AG08396 (cell line): ENCODE data around the gene RPRD2.

Source experiments
- DNase-seq: peaks from one replicate; pipeline ENCODE4 v3.0.0; 2012; ENCODE audit warnings: low spot score, mixed read lengths

Gene RPRD2

DNA sequence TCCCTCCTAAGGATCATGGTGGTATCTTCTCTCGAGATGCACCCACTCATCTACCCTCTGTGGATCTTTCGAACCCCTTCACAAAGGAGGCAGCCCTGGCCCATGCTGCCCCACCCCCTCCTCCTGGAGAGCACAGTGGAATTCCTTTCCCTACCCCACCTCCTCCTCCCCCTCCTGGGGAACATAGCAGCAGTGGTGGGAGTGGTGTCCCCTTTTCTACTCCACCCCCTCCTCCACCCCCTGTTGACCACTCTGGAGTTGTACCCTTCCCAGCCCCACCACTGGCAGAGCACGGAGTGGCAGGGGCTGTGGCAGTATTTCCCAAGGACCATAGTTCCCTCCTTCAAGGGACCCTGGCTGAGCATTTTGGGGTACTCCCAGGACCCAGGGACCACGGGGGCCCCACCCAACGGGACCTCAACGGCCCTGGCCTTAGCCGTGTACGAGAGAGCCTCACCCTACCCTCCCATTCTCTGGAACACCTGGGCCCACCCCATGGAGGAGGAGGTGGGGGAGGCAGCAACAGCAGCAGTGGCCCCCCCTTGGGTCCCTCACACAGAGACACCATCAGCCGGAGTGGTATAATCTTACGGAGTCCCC is 108.8 kb downstream of the RPRD2 start:
- DNase-seq: no peak

DNA sequence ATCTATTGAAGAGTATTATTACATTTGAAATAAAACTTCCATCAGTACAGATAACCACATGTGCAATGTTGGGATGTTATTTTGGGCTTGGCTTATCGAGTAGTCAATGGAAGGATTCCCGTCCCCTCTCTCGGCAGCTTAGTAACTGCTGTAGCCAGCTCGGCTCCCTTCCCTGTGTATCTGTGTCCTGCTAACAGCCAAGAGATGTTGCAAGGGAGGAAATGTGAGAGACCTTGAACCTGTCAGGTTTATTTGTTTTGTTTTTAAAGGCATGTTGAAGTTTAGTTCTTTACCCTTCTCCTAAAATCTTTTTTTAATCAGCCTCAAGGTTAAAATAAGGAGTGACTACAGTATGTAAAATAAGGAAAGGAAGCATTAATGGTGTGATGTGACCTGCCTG is 109.7 kb downstream of the RPRD2 start:
- DNase-seq: no peak

DNA sequence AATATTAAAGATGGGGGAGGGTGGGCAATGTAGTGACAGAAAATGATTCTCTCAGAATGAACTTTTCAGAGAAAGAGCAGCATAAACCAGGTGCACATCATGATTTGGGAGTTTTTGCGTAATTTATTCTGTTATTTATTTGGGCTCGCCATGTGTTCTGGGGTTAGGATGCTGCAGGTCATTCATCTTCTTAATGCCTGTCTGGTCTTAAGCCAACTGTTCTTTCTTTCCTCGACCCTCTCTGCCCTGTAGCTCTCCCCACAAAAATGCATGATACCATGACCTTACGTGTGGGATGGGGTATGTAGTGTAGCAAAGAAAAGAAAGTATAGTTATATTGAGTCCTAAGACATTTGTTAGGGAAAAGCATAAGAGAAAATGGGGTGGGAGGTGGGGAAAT is 110.9 kb downstream of the RPRD2 start:
- DNase-seq: no peak

DNA sequence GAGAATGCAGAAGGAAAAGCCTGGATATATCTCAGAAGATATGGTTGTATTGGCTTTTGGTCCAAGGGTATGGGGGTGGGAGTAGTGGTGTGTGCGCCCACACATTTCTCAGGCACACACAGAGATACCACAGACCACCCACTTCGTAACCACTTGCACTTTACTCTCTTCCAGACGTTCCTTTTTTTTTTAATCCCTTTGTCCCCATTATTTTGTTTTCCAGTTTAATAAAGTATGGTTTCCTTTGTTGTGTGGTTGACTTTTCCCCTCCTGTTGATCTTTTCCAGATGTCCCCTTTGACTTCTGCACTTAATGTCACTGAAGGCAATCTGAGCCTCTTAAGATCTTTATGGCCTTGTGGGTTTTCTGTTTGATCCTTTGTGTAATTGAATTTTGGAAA is 112.8 kb downstream of the RPRD2 start:
- no peak for DNase-seq

DNA sequence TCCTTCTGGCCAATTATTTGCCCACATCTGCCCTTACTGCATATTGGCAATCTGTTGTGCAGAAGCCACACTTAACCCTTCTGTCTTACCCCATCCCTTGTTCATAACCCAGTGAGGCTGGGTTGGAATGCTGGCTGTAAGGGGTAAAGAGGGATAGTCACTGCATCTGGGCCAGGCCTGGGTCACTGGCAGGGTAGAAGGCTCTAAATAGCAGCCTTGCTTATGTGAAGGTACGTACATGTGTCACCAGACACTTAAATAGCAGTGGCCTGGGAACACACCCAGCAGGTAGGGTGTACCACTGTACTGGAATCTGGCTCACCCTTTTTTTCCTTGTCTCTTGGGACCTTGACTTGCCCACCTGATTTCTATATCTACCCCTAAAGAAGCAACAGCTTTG is 113.4 kb downstream of the RPRD2 start:
- DNase-seq: no peak

DNA sequence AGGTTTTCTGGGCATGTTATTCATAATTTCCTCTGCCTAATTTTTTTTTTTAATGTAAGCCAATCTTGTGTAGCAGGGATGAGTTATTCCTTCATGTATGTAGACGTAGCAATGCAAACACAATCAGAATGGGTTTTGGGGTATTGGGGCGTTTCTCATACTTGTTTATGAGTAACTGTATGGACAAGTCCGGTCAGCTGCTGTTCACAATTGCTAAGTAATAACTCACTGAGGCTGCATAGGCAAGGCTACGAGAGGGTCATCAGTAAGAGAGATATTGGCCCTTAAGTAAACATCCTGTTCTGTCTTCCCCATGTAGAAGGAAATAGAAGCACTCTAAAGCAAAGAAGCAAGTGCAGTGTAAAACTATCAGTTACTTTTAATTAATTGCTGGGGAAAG is 113.8 kb downstream of the RPRD2 start:
- DNase-seq: peak; percentile 29

DNA sequence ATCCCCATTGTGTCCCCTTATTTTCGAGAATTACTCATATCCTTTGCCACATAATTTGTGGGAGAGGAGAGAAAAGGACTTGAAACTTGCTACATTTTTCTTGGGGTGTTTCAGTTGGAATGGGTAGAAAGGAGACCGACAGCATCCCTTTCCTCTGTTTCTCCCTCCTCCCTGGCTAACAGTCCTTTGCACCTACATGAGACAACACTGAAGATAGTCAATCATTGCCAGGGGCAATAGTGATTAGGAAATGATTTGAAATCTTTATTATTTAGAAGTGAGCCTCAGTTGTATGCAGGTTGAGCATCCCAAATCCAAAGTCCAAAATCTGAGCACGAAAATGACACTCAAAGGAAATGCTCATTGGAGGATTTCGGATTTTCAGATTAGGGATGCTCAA is 115.4 kb downstream of the RPRD2 start:
- no peak for DNase-seq

DNA sequence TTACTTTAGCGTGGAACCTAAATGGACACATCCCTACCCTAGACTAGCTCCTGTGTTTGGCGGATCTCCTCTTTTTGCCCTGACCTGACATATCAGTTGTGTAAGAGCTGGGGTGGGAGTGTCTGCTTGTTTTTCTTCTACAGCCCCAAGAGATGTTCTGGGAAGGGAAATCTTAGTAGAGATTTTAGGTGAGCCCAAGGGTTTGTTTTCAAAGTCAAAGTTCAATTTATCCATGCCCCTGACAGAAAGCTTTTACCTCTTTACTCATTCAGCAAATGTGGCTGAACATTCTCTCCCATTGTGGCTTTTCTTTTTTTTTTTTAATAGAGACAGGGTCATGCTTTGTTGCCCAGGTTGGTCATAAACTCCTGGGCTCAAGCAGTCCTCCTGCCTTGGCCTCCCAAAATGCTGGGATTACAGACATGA is 116.0 kb downstream of the RPRD2 start:
- no peak for DNase-seq

DNA sequence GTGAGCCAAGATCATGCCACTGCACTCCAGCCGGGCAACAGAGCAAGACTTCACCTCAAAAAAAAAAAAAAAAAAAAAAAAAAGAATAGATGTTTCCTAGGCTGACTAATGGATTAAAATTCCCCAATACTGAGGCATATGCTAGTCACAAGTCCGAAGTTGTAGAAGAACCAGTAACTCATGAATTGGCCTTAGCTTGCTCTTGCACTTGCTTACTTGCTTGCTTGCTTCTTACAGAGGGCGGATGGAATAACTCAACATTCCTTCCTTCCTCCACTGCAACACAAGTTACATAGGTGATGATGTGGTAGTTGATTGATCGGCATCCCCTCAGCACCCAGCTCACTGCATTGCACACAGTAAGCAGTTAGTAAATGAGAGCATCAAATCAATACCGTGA is 120.5 kb downstream of the RPRD2 start:
- peak; percentile 29 for DNase-seq

DNA sequence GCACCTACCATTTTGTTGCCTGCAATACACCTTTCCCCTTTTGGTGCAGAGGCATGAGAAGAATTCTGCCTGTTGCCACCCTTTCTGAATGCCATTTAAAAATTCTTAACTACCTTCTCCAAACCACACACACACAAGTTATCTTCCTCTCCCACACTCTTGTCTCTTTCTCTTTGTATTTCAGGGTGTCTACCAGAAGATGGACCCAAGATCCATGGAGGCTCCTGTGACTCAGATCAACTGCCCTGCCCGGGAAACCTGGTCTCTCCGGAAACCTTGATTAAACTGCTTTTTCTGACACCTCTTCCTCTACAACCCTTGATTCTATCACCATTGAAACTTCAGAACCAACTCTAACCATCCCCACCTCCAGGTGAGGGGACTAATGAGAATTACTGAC is 120.9 kb downstream of the RPRD2 start:
- DNase-seq: peak; percentile 33

DNA sequence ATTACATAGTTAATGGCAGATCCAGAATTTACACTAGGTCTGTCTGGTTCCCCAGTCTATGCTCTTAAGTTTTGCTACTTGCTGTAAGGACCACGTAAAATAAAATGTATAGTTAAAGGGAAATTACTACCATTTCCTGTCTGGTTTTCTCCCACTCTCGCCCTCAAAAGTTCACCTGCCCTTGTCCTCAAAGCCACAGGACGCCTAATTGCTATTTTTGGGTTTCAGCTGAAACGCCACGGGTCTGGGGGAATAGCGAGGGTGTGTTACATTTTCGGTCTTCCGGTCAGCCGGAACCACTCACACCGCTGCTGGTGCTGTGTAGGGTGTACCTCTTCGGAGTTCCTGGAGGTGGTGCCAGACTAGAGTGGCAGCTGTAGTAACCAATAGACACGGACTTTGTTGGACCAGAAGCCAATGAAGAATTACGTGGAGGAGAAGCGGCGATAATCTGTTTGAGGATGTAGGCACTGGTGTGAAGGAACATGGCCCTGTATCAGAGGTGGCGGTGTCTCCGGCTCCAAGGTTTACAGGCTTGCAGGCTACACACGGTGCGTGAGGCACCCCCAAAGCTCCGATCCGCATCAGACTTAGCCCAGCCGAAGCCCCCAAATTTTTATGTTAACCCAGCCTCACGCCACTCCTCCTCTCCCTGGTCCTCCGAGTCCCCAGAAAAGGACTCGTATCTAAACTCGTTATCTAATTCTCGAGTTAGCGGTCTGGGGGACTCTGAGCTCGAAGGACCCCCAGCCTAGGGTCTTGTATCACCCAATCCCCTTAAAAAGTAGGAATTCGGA is 123.2 kb downstream of the RPRD2 start, which contains the start of gene TARS2:
Gene TARS2 (plus strand): TSS at position 454 of the 797 bp plus-strand sequence. CDS start 32 bp downstream, at position 486.
- peak; percentile 94 for DNase-seq

DNA sequence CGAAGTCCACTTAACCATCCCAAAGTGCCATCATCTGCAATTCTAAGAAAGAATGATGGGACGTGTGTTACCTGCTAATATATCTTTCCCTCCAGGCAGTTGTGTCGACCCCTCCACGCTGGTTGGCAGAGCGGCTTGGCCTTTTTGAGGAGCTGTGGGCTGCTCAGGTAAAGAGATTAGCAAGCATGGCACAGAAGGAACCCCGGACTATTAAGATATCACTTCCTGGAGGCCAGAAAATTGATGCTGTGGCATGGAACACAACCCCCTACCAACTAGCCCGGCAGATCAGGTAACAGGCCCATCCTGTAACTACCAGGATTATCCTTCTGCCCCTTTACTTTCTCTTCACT is 123.8 kb downstream of the RPRD2 start:
- no peak for DNase-seq

DNA sequence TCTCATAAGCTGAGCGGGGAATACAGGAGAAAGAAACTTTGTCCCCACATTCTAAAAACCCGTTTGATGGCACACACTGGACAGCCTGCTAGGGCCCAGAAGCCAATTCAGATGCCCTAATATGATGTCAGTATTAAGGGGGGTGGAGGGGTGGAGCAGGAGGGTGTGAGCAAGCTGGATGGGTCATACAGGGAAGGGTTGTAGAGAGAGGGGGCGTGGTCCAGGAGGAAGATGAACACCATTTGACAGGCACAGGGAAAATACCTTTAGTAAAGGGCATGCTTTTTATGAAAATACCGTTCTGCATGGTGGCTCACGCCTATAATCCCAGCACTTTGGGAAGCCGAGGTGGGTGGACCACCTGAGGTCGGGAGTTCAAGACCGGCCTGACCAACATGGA is 129.2 kb downstream of the RPRD2 start:
- DNase-seq: no peak

DNA sequence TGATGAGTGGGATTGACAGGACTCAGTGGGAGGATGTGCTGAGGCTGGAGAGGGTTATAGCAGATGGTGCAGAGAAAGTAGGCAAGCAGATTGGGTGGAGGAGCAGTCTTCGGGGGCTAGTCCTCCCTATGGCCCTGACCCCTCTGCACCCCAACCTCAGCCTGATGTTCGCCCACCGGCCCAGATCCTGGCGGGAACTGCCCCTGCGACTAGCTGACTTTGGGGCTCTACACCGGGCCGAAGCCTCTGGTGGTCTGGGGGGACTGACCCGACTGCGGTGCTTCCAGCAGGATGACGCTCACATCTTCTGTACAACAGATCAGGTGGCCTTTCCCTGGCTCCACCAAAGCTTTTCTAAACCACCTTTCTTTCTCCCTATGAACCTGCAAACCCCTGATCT is 134.4 kb downstream of the RPRD2 start:
- DNase-seq: no peak

DNA sequence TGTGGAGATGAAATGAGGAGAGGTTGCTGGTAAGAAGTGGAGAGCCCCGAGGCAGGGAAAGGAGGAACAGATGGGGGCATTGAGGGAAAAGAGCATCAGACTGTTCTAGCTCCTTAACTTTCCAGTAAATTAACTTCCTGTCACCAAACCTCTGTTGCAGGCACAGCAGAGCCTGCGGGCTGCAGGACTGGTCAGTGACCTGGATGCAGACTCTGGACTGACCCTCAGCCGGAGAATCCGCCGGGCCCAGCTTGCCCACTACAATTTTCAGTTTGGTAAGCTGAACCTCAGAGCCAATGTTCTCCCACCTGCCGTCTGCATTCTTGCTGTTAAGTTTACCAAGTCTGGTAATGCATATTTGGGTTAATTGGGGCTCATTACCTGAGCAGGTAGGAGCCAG is 141.5 kb downstream of the RPRD2 start:
- no peak for DNase-seq

DNA sequence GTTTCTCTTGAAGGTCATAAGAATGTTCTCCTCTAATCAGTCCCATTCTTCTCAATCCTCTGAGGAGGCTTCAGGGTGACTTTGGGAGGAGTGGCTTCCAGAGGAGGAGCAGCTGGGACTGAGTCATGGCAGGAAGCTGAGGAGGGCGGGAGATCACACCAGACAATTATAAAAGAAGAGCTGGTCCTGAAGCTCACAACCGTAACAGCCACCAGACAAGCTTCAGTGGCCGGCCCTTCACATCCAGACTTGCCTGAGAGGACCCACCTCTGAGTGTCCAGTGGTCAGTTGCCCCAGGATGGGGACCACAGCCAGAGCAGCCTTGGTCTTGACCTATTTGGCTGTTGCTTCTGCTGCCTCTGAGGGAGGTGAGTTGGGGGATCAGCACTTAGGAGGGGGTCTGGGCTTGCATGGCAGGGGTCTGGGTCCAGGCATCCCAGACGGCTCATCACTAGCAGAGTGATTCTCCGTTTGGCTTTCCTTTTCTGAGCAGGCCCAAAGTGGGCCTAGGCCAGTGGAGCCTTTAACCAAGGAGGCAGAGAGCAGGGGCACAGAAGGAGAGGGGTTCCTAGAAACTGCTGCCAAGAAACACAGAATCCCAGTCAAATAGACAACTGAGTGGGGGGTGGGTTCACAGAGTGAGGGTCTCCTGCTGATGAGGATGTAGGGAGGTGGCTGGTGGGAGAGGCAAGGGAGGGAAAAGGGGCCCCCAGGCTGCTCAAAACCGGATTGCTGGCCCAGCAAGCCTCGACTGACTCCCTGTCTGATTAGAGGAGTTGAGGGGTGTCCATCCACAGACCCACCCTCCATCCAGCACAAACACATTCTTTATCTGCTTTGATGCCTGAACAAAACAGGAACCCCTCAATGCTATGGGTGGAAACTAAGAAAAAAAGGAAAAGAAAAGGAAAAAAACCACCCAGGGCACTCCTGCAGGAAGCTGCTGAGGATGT is 144.2 kb downstream of the RPRD2 start, which contains the start of gene ECM1:
Gene ECM1 (plus strand): TSS at position 198 of the 953 bp plus-strand sequence. CDS start 101 bp downstream, at position 299.
- peak; percentile 88 for DNase-seq

DNA sequence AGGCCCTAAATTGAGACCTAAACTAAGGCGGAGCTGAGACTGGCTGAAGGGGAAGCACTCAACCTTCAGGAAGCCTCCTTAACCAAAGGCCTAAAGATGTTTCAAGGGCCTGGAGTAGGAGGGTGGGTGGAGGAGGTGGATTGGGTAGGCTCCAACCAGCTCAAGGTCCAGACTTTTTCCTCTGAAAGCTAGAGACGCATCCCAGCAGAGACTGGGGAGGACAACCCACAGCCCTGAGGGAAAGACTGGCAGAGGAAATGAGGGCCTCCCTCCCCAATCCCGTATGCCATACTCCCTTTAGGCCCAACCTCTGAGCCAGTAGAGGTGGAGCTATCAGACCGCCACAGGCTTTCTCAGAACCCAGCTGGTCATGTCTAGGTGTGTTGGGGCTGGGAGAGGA is 145.0 kb downstream of the RPRD2 start:
- DNase-seq: no peak

DNA sequence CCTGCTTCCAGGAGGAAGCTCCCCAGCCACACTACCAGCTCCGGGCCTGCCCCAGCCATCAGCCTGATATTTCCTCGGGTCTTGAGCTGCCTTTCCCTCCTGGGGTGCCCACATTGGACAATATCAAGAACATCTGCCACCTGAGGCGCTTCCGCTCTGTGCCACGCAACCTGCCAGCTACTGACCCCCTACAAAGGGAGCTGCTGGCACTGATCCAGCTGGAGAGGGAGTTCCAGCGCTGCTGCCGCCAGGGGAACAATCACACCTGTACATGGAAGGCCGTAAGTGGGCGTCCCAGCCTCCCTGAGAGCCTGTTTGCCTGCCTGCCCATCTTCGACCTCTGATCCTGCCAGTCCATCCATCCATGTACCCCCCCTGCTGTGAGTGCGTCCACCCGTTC is 147.6 kb downstream of the RPRD2 start:
- DNase-seq: no peak

DNA sequence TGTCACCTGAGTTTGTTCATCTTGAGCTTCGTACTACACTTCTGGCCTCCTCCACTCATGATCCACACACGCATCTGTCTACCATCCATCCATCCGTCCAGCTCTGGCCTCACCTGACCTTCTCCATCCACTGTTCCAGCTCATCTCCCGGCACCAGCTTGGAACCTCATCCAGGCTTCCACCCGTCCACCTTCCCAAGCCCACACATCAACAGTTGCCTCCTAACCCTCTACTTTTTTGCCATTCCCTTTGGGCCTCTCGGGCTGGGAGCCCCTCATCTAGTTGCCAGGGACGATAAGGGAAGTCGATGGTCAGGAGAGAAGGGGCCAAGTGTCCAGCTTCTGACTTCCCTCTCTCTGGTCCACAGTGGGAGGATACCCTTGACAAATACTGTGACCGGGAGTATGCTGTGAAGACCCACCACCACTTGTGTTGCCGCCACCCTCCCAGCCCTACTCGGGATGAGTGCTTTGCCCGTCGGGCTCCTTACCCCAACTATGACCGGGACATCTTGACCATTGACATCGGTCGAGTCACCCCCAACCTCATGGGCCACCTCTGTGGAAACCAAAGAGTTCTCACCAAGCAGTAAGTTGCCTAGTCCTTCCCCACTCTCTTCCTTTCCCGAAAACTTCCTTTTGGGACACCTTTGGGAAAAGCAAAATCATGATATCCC is 148.2 kb downstream of the RPRD2 start:
- DNase-seq: no peak

DNA sequence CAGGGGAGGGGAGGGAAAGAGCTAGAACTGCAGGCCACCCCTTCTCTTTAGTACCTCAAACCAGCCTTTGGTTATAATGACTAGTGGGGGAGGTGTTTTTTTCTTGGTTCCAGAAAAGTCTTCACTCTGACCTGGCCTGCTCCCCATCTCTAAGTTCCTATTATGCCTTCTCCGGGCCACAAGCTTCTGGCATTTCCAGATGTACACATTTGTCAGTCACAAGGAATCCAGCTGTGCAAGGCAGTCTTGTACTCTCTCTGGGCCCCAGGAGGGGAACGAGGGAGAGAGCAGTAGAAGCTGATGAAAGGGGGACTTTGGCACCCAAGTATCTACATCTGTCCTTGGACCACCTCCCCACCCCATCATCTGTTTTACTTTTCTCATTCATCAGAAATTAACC is 148.9 kb downstream of the RPRD2 start:
- no peak for DNase-seq

DNA sequence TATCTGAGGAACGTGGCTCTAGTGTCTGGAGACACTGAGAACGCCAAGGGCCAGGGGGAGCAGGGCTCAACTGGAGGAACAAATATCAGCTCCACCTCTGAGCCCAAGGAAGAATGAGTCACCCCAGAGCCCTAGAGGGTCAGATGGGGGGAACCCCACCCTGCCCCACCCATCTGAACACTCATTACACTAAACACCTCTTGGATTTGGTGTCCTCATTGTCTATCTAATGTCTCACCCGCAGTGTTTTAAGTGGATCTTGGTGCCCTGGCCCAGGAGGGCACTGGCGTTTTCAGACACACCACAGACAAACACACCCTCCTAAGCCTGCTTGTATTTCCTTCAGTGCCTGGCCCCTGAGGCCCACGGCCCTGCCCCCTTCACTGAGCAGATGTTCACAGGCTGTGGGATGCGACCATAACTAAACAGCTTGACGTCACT is 149.4 kb downstream of the RPRD2 start:
- no peak for DNase-seq

DNA sequence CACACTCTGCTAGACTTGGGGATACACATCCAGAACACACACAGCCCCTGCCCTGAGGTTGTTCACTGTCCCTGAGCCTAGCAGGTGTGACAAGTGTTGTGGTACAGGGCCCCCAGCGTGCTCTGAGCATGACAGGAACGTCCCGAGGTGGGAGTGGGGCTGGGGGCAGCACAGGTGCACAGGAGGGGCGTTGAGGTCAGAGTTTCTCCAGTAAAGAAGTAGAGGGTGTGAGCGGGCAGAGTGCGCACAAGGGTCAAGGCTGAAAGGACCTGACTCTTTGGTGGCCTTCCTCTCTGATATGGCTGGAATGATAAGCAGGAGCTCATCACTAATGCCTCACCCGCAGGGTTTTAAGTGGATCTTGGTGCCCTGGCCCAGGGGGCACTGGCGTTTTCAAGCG is 150.3 kb downstream of the RPRD2 start:
- DNase-seq: no peak
